Measurements from ENCODE around the gene MLIP. TPM values are rescaled to one million over a fixed set of nuclear protein-coding genes. Genes with fewer than 3 reads are reported as not detected.

The MLIP gene
- total and polyA plus RNA-seq, 3 donors from 2014 or later = 0.43 to 1.6 (median 0.63) TPM

- H3K4me1 ChIP-seq = no peaks in the 10 kb centered on the region
- intact Hi-C loops (cut with DNase I; ENCODE audit: low total_unique reads) = no loop called here
- H3K36me3 ChIP-seq (ENCODE audit: low read depth, missing control alignments) = no peaks in the 10 kb centered on the region
- WGBS, 2 donors = 65 to 86% methylated on average over 2 of the region's 2 CpGs
- H3K27me3 ChIP-seq = no peaks in the 10 kb centered on the region
- TF ChIP-seq, protein P1, sequence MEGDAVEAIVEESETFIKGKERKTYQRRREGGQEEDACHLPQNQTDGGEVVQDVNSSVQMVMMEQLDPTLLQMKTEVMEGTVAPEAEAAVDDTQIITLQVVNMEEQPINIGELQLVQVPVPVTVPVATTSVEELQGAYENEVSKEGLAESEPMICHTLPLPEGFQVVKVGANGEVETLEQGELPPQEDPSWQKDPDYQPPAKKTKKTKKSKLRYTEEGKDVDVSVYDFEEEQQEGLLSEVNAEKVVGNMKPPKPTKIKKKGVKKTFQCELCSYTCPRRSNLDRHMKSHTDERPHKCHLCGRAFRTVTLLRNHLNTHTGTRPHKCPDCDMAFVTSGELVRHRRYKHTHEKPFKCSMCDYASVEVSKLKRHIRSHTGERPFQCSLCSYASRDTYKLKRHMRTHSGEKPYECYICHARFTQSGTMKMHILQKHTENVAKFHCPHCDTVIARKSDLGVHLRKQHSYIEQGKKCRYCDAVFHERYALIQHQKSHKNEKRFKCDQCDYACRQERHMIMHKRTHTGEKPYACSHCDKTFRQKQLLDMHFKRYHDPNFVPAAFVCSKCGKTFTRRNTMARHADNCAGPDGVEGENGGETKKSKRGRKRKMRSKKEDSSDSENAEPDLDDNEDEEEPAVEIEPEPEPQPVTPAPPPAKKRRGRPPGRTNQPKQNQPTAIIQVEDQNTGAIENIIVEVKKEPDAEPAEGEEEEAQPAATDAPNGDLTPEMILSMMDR (IDR thresholded peaks at IDR 0.05) = no peak
- TF ChIP-seq POLR2A (IDR thresholded peaks at IDR 0.05) = no peak
- H3K9me3 ChIP-seq = no peaks in the 10 kb centered on the region
- no peak overlapping the region for H3K4me3 ChIP-seq
- no peak for DNase-seq
- H3K27ac ChIP-seq = no peak overlapping the region
These were observed 125.7 kb downstream of the MLIP start for GRCh38 chr6:54236984-54237383.

DNA sequence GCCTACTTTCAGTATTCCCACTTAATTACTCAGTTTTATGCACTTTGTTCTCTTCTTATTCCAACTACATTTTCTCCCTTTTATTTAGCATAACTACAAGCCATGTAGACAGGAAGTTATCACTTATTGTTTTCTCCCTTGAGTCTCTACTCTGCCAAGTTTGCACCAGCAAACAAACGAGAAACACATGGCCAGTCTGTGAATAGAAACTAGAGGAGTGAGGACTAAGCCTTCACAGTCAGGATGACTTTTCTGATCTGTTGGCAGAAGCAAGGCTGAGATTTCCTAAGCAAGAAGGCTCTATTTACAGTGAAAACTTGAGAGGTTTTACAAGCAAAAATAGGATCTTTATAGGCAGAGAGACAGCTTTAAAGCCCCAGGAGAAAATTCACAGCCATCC lies 127.2 kb downstream of the MLIP start:
- no peak for DNase-seq
- Histone ChIP-seq H3K9me3 (no peaks in the 10 kb centered on the region), H3K4me3 (no peak overlapping the region), H3K27ac (no peak overlapping the region), H3K36me3 (ENCODE audit: low read depth, missing control alignments) (no peaks in the 10 kb centered on the region), H3K27me3 (no peaks in the 10 kb centered on the region), H3K4me1 (no peaks in the 10 kb centered on the region)
- intact Hi-C loops (cut with DNase I; ENCODE audit: low total_unique reads) = no loop called here
- no peak for TF ChIP-seq POLR2A (IDR thresholded peaks at IDR 0.05)
- TF ChIP-seq, protein P1 (IDR thresholded peaks at IDR 0.05) = no peak
- WGBS, 2 donors = 15 to 24% methylated on average over 1 of the region's 1 CpG

- H3K4me1 ChIP-seq = no peaks in the 10 kb centered on the region
- intact Hi-C loops (cut with DNase I; ENCODE audit: low total_unique reads) = no loop called here
- no peaks in the 10 kb centered on the region for H3K9me3 ChIP-seq
- DNase-seq = no peak
- no peak for TF ChIP-seq POLR2A (IDR thresholded peaks at IDR 0.05)
- TF ChIP-seq, protein P1 (IDR thresholded peaks at IDR 0.05) = no peak
- no peak overlapping the region for H3K4me3 ChIP-seq
- 86 to 95% methylated on average over 4 of the region's 4 CpGs for WGBS, 2 donors
- no peaks in the 10 kb centered on the region for H3K27me3 ChIP-seq
- no peaks in the 10 kb centered on the region for H3K36me3 ChIP-seq (ENCODE audit: low read depth, missing control alignments)
- H3K27ac ChIP-seq = no peak overlapping the region
These were observed 132.5 kb downstream of the MLIP start for GRCh38 chr6:54243699-54244098.

GRCh38 chr6:54244430-54244829 lies 133.2 kb downstream of the MLIP start:
- DNase-seq = no peak

DNA sequence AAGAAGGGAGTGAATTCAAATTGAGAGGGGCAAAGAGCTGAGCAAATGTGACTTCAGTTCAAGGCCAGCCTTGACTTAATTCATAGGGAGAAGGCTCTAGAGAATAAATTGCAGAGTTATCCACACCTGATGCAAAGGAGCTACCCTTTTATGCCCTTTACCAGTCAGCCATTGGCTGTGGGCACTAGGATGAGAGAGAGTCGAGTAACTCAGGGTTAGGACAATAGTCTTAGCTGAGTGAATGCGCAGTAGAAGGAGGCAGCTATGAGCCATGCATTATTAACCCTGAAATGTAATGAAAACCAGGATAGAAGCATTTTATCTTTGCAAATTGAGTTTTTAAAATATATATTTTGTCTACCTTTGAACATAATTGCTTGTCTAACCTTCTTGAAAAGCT lies 134.0 kb downstream of the MLIP start:
- DNase-seq = no peak
- no peaks in the 10 kb centered on the region for H3K36me3 ChIP-seq (ENCODE audit: low read depth, missing control alignments)
- H3K4me3 ChIP-seq = no peak overlapping the region
- intact Hi-C loops (cut with DNase I; ENCODE audit: low total_unique reads) = no loop called here
- no peak overlapping the region for H3K27ac ChIP-seq
- H3K9me3 ChIP-seq = no peaks in the 10 kb centered on the region
- TF ChIP-seq, protein P1 (IDR thresholded peaks at IDR 0.05) = no peak
- TF ChIP-seq POLR2A (IDR thresholded peaks at IDR 0.05) = no peak
- H3K27me3 ChIP-seq = no peaks in the 10 kb centered on the region
- 86 to 89% methylated on average over 2 of the region's 2 CpGs for WGBS, 2 donors
- no peaks in the 10 kb centered on the region for H3K4me1 ChIP-seq

More at GRCh38 chr6:54244430-54244829, 133.2 kb downstream of the MLIP start:
- intact Hi-C loops (cut with DNase I; ENCODE audit: low total_unique reads) = no loop called here
- no peaks in the 10 kb centered on the region for H3K9me3 ChIP-seq
- 60 to 70% methylated on average over 1 of the region's 1 CpG for WGBS, 2 donors
- TF ChIP-seq, protein P1 (IDR thresholded peaks at IDR 0.05) = peak; percentile 9 to 33 (median 12)
- TF ChIP-seq POLR2A (IDR thresholded peaks at IDR 0.05) = no peak
- H3K36me3 ChIP-seq (ENCODE audit: low read depth, missing control alignments) = no peaks in the 10 kb centered on the region
- H3K4me1 ChIP-seq = no peaks in the 10 kb centered on the region
- no peak overlapping the region for H3K4me3 ChIP-seq
- H3K27me3 ChIP-seq = no peaks in the 10 kb centered on the region
- no peak overlapping the region for H3K27ac ChIP-seq
